GM19193 (cell line): Measurements from ENCODE around the gene EEF1AKMT3.

ENCODE experiments used
- POLR2A ChIP-seq: IDR thresholded peaks from 4 replicates; pipeline ENCODE4 v1.6.1; 2011; ENCODE audit not compliant: insufficient read depth, insufficient read length; ENCODE audit errors: extremely low read depth

Gene EEF1AKMT3

GRCh38 chr12:57741413-57741789, 31.0 kb upstream of the EEF1AKMT3 start:
- TF ChIP-seq POLR2A: no peak

- TF ChIP-seq POLR2A: peak; percentile 54
These were observed 30.3 kb upstream of the EEF1AKMT3 start for GRCh38 chr12:57741844-57742738.

GRCh38 chr12:57743769-57744168, 28.6 kb upstream of the EEF1AKMT3 start:
- no peak for TF ChIP-seq POLR2A

GRCh38 chr12:57744194-57744776, 28.1 kb upstream of the EEF1AKMT3 start:
- no peak for TF ChIP-seq POLR2A

- peak; percentile 81 for TF ChIP-seq POLR2A
These were observed 27.5 kb upstream of the EEF1AKMT3 start, which contains the start of gene TSPAN31 for GRCh38 chr12:57744777-57745484. TSPAN31 (plus strand) TSS chr12:57745039; CDS start chr12:57745155, 116 bp downstream.

- TF ChIP-seq POLR2A: no peak
These were observed 26.9 kb upstream of the EEF1AKMT3 start for GRCh38 chr12:57745485-57745881.

GRCh38 chr12:57746025-57746424, 26.4 kb upstream of the EEF1AKMT3 start:
- TF ChIP-seq POLR2A: no peak

GRCh38 chr12:57749061-57749460, 23.4 kb upstream of the EEF1AKMT3 start:
- TF ChIP-seq POLR2A: no peak

- no peak for TF ChIP-seq POLR2A
These were observed 21.6 kb upstream of the EEF1AKMT3 start for GRCh38 chr12:57750561-57751431.

GRCh38 chr12:57751432-57751787, 21.0 kb upstream of the EEF1AKMT3 start:
- TF ChIP-seq POLR2A: no peak

GRCh38 chr12:57751788-57752667, 20.4 kb upstream of the EEF1AKMT3 start, which contains the start of gene CDK4:
CDK4 (minus strand) TSS chr12:57752310; CDS start chr12:57751717, 593 bp downstream.
- TF ChIP-seq POLR2A: peak; percentile 86

- TF ChIP-seq POLR2A: no peak
These were observed 19.8 kb upstream of the EEF1AKMT3 start for GRCh38 chr12:57752668-57753000.

GRCh38 chr12:57753756-57754337, 18.6 kb upstream of the EEF1AKMT3 start:
- TF ChIP-seq POLR2A: no peak
